Measurements from ENCODE around the gene C12orf76.
A peak's percentile ranks its signal among the peaks of the same experiment; 100 is the strongest.

Gene C12orf76

DNA sequence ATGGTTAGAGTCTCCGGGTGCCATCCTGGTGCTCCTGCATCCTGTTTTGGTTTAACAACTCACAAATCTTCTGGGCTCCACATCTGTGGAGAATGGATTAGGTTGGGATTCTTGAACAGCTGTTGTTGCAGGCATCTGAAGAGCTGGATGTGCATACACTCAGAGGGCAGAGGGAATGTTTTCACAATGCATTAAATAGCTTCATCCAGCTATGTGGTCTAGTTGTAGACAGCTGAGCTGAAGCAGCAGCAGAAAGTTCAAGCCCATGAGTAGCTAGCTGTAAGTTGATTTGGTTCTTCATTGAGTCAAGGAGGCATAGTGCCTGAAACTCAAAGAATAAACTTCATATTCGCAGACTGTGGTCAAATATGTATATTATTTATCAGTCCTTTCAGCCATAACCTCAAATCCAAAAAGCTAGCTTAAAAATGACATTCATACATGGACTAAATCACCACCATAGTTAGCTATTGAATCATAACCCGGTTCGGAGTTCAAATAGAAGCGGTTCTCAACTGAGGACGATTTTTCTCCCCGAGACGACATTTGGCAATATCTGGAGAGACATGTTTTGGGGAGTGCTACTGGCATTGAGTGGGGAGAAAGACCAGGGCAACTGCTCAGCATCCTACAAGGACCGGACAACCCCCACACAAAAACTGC, 50.0 kb downstream of the C12orf76 start:
- peak overlapping the region; percentile 81 to 92 (median 85) for H3K4me3 ChIP-seq (ENCODE audit: low read depth in 1 of 5, low read length in 5 of 5)
- no peaks in the 10 kb centered on the region for H3K27me3 ChIP-seq (ENCODE audit: control insufficient read depth in 5 of 5, insufficient read depth in 4 of 5, low read length in 5 of 5)
- H3K36me3 ChIP-seq (ENCODE audit: control insufficient read depth in 5 of 5, insufficient read depth in 5 of 5, low read length in 5 of 5), result peaks cover 0 to 6% (median 0%) of the 10 kb centered on the region in 5 donors
- peaks cover 2 to 56% (median 46%) of the 10 kb centered on the region in 5 donors for H3K4me1 ChIP-seq (ENCODE audit: control insufficient read depth in 5 of 5, insufficient read depth in 5 of 5, low read length in 5 of 5)
- H3K9me3 ChIP-seq (ENCODE audit: control insufficient read depth in 5 of 5, low read length in 5 of 5), result no peaks in the 10 kb centered on the region
- peak overlapping the region in 4 of 5 donors; percentile 7 to 88 (median 83) for H3K9ac ChIP-seq (ENCODE audit: low read length in 5 of 5)
- H3K27ac ChIP-seq (ENCODE audit: low read depth, low read length), result peak overlapping the region; percentile 78

DNA sequence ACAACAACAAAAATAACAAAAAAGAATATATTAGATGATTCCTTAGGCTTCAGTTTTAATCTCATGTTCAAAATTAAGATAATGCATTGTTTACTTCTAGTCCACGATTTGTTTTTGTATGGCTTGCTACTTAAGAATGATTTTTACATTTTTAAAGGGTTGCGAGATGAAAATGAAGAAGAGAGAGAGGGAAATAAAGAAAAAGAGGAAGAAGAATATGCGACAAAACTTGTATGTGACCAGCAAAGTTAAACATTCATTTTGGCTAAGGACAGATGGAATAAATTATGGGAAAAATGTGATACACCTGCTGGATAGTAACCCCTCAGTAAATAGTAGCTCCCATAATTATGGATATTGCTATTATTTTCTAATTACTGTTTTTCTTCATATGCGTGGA, 50.9 kb downstream of the C12orf76 start:
- peaks cover 2 to 56% (median 47%) of the 10 kb centered on the region in 5 donors for H3K4me1 ChIP-seq (ENCODE audit: control insufficient read depth in 5 of 5, insufficient read depth in 5 of 5, low read length in 5 of 5)
- no peak overlapping the region for H3K27ac ChIP-seq (ENCODE audit: low read depth, low read length)
- no peaks in the 10 kb centered on the region for H3K27me3 ChIP-seq (ENCODE audit: control insufficient read depth in 5 of 5, insufficient read depth in 4 of 5, low read length in 5 of 5)

GRCh38 chr12:109996483-109996853, 51.9 kb downstream of the C12orf76 start:
- H3K27me3 ChIP-seq (ENCODE audit: control insufficient read depth in 5 of 5, insufficient read depth in 4 of 5, low read length in 5 of 5), result no peaks in the 10 kb centered on the region
- H3K27ac ChIP-seq (ENCODE audit: low read depth, low read length), result peak overlapping the region; percentile 84
- no peaks in the 10 kb centered on the region for H3K9me3 ChIP-seq (ENCODE audit: control insufficient read depth in 5 of 5, low read length in 5 of 5)
- H3K36me3 ChIP-seq (ENCODE audit: control insufficient read depth in 5 of 5, insufficient read depth in 5 of 5, low read length in 5 of 5), result peaks cover 0 to 4% (median 0%) of the 10 kb centered on the region in 5 donors
- peak overlapping the region; percentile 65 to 97 (median 90) for H3K4me3 ChIP-seq (ENCODE audit: low read depth in 1 of 5, low read length in 5 of 5)
- peaks cover 2 to 49% (median 42%) of the 10 kb centered on the region in 5 donors for H3K4me1 ChIP-seq (ENCODE audit: control insufficient read depth in 5 of 5, insufficient read depth in 5 of 5, low read length in 5 of 5)
- H3K9ac ChIP-seq (ENCODE audit: low read length in 5 of 5), result peak overlapping the region in 2 of 5 donors; percentile 92 to 93

More for the DNA sequence above, 50.9 kb downstream of the C12orf76 start:
- Histone ChIP-seq H3K9me3 (ENCODE audit: control insufficient read depth in 5 of 5, low read length in 5 of 5) (no peaks in the 10 kb centered on the region), H3K4me3 (ENCODE audit: low read depth in 1 of 5, low read length in 5 of 5) (no peak overlapping the region), H3K36me3 (ENCODE audit: control insufficient read depth in 5 of 5, insufficient read depth in 5 of 5, low read length in 5 of 5) (no peaks in the 10 kb centered on the region), H3K9ac (ENCODE audit: low read length in 5 of 5) (no peak overlapping the region)

- H3K9ac ChIP-seq (ENCODE audit: low read length in 5 of 5), result peak within 1 kb of the TSS; percentile 84 to 94 (median 92)
- peaks cover 0 to 6% (median 3%) of the 10 kb centered on the region in 5 donors for H3K36me3 ChIP-seq (ENCODE audit: control insufficient read depth in 5 of 5, insufficient read depth in 5 of 5, low read length in 5 of 5)
- H3K4me3 ChIP-seq (ENCODE audit: low read depth in 1 of 5, low read length in 5 of 5), result peak within 1 kb of the TSS; percentile 83 to 97 (median 91)
- H3K27me3 ChIP-seq (ENCODE audit: control insufficient read depth in 5 of 5, insufficient read depth in 4 of 5, low read length in 5 of 5), result no peaks in the 10 kb centered on the region
- H3K4me1 ChIP-seq (ENCODE audit: control insufficient read depth in 5 of 5, insufficient read depth in 5 of 5, low read length in 5 of 5), result peaks cover 2 to 49% (median 40%) of the 10 kb centered on the region in 5 donors
- peak within 1 kb of the TSS; percentile 84 for H3K27ac ChIP-seq (ENCODE audit: low read depth, low read length)
- no peaks in the 10 kb centered on the region for H3K9me3 ChIP-seq (ENCODE audit: control insufficient read depth in 5 of 5, low read length in 5 of 5)
Observed at GRCh38 chr12:109995686-109996482, 52.4 kb downstream of the C12orf76 start, which contains the start of gene GIT2. TSS of gene GIT2 (minus strand) at chr12:109996368. CDS start at chr12:109996224, 144 bp downstream.

GRCh38 chr12:109995361-109995685, 53.0 kb downstream of the C12orf76 start:
- no peaks in the 10 kb centered on the region for H3K27me3 ChIP-seq (ENCODE audit: control insufficient read depth in 5 of 5, insufficient read depth in 4 of 5, low read length in 5 of 5)
- H3K4me1 ChIP-seq (ENCODE audit: control insufficient read depth in 5 of 5, insufficient read depth in 5 of 5, low read length in 5 of 5), result peaks cover 2 to 46% (median 36%) of the 10 kb centered on the region in 5 donors

GRCh38 chr12:109994401-109995175, 53.7 kb downstream of the C12orf76 start:
- peak overlapping the region in 4 of 5 donors; percentile 84 to 94 (median 92) for H3K9ac ChIP-seq (ENCODE audit: low read length in 5 of 5)

More at GRCh38 chr12:109995361-109995685, 53.0 kb downstream of the C12orf76 start:
- H3K9me3 ChIP-seq (ENCODE audit: control insufficient read depth in 5 of 5, low read length in 5 of 5), result no peaks in the 10 kb centered on the region
- peak overlapping the region; percentile 84 for H3K27ac ChIP-seq (ENCODE audit: low read depth, low read length)
- H3K36me3 ChIP-seq (ENCODE audit: control insufficient read depth in 5 of 5, insufficient read depth in 5 of 5, low read length in 5 of 5), result peaks cover 3 to 9% (median 5%) of the 10 kb centered on the region in 5 donors
- H3K9ac ChIP-seq (ENCODE audit: low read length in 5 of 5), result peak overlapping the region; percentile 84 to 94 (median 92)
- H3K4me3 ChIP-seq (ENCODE audit: low read depth in 1 of 5, low read length in 5 of 5), result peak overlapping the region; percentile 83 to 97 (median 91)

DNA sequence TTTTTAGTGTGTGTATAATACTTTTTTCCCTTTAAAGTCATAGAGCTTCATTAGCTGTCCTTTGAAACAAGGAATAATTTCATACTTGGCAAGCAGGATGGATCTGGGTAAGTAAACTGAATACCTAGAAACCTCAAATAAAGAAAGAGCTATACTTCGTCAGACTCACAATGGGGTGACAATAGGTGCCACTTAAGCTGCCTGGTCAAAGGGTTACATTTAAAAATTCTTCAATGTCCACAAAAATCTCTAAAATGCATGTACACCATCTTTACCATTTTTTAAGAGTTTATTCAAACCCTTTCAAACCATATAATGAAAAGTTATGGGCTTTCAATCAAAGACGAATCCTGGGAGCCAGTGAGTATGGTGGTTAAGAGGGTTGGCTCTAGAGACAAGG, 55.2 kb downstream of the C12orf76 start:
- Histone ChIP-seq H3K27ac (ENCODE audit: low read depth, low read length) (no peak overlapping the region), H3K9ac (ENCODE audit: low read length in 5 of 5) (no peak overlapping the region), H3K27me3 (ENCODE audit: control insufficient read depth in 5 of 5, insufficient read depth in 4 of 5, low read length in 5 of 5) (no peaks in the 10 kb centered on the region)

More at GRCh38 chr12:109994401-109995175, 53.7 kb downstream of the C12orf76 start:
- Histone ChIP-seq H3K9me3 (ENCODE audit: control insufficient read depth in 5 of 5, low read length in 5 of 5) (no peaks in the 10 kb centered on the region), H3K4me3 (ENCODE audit: low read depth in 1 of 5, low read length in 5 of 5) (peak overlapping the region; percentile 83 to 97 (median 91)), H3K27me3 (ENCODE audit: control insufficient read depth in 5 of 5, insufficient read depth in 4 of 5, low read length in 5 of 5) (no peaks in the 10 kb centered on the region), H3K27ac (ENCODE audit: low read depth, low read length) (peak overlapping the region; percentile 84), H3K36me3 (ENCODE audit: control insufficient read depth in 5 of 5, insufficient read depth in 5 of 5, low read length in 5 of 5) (peaks cover 5 to 16% (median 12%) of the 10 kb centered on the region in 5 donors), H3K4me1 (ENCODE audit: control insufficient read depth in 5 of 5, insufficient read depth in 5 of 5, low read length in 5 of 5) (peaks cover 2 to 40% (median 31%) of the 10 kb centered on the region in 5 donors)

GRCh38 chr12:109991586-109991985, 56.7 kb downstream of the C12orf76 start:
- Histone ChIP-seq H3K9ac (ENCODE audit: low read length in 5 of 5) (no peak overlapping the region), H3K27me3 (ENCODE audit: control insufficient read depth in 5 of 5, insufficient read depth in 4 of 5, low read length in 5 of 5) (no peaks in the 10 kb centered on the region), H3K4me3 (ENCODE audit: low read depth in 1 of 5, low read length in 5 of 5) (no peak overlapping the region), H3K4me1 (ENCODE audit: control insufficient read depth in 5 of 5, insufficient read depth in 5 of 5, low read length in 5 of 5) (peaks cover 2 to 38% (median 24%) of the 10 kb centered on the region in 5 donors), H3K36me3 (ENCODE audit: control insufficient read depth in 5 of 5, insufficient read depth in 5 of 5, low read length in 5 of 5) (peaks cover 19 to 39% (median 25%) of the 10 kb centered on the region in 5 donors), H3K27ac (ENCODE audit: low read depth, low read length) (no peak overlapping the region), H3K9me3 (ENCODE audit: control insufficient read depth in 5 of 5, low read length in 5 of 5) (no peaks in the 10 kb centered on the region)

More for the DNA sequence above, 55.2 kb downstream of the C12orf76 start:
- Histone ChIP-seq H3K4me1 (ENCODE audit: control insufficient read depth in 5 of 5, insufficient read depth in 5 of 5, low read length in 5 of 5) (peaks cover 2 to 39% (median 25%) of the 10 kb centered on the region in 5 donors), H3K36me3 (ENCODE audit: control insufficient read depth in 5 of 5, insufficient read depth in 5 of 5, low read length in 5 of 5) (peaks cover 14 to 30% (median 16%) of the 10 kb centered on the region in 5 donors), H3K4me3 (ENCODE audit: low read depth in 1 of 5, low read length in 5 of 5) (no peak overlapping the region), H3K9me3 (ENCODE audit: control insufficient read depth in 5 of 5, low read length in 5 of 5) (no peaks in the 10 kb centered on the region)
